HG02588 (cell line): ENCODE data around the gene WASL.
A peak's percentile ranks its signal among the peaks of the same experiment; 100 is the strongest.
"Not testable (repeated sequence)": the region's sequence is repeated elsewhere in the genome, so short reads cannot be mapped to it uniquely, and the experiment has no call there.

Source experiments
- ATAC-seq: cut with Tn5 transposase; IDR thresholded peaks from one replicate; pipeline ENCODE4 v1.9.1; 2021; ENCODE audit warnings: mild to moderate bottlenecking, moderate library complexity; ENCODE audit not compliant: unreplicated experiment

Gene WASL

DNA sequence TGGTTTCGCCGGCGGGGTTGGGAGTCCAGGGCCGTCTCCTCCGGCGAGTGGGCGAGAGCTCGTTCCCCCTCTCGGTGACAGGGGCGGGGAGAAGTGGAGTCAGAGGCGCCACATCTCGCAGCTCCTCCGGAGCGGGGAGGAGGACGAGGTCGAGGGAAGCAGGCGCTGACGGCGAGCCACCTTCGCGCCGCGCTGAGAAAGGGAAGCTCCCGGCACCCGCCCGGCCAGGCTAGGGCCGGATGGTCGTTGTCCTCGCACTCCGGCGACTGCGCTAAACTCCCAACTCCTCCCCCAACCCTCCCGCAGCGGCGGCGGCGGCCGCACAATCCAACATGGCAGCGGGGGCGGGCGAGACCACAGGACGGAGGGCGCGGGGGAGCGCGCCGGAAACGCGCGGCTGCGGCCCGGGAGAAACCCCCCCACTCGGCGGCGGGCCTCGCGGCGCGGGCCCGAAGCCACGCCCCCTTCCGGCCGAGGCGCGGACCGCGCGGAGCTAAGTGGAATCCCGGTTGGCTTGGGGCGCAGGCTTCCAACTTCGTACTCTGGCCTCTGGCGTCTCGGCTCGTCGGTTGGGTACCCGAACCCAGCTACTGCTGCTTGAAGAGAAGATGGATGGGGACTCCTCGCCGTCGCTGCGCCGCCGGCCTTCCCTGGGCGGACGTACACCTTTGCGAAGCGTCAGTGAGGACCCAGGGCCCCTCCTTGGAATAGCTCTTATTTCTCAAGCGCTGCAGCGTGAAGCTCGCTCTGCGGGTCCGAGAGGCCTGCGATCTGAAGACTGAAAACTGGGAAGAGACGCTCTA lies at the start of gene WASL:
WASL (minus strand) TSS at position 270 of the 803 bp plus-strand sequence; CDS start at position 1, 269 bp downstream.
- peak; percentile 78 for ATAC-seq

DNA sequence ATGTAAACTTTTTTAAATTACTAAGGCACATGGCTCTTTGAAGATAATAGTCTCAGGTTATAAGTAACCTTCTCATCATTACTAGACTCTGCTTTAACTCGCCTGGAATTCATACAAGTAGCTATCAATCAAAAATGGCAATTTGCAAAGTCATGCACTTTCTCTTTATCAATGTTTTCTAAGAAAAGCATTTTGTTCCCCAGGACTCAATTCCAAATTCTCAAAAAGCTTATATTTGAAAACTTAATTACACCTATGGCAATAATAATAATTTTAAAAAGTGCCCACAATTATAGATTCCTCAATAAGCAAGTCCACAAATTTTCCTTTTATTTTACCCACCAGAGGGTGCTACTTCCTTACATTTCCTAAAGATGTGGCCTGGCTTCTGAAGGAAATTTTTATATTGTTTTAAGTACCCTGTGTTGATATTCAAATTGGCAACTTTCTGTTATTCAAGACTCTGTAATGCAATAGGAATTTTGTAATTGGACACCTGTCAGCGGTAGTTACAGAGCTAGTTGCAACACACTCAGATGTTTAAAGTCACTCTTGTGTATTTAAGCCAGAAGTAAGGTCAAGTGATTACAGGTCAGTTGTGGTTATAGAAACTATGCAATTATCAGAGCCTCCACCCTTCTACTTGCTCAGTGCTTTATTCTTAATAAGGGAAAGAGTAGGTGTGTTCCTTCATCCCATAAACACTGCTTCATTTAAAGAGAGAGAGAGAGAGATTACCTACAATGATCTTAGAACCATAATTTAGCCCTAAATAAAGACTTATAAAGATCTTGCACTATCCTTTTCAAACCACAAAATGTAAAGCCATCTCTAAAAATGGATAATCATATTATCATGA lies 49.1 kb upstream of the WASL start:
- ATAC-seq: no peak

DNA sequence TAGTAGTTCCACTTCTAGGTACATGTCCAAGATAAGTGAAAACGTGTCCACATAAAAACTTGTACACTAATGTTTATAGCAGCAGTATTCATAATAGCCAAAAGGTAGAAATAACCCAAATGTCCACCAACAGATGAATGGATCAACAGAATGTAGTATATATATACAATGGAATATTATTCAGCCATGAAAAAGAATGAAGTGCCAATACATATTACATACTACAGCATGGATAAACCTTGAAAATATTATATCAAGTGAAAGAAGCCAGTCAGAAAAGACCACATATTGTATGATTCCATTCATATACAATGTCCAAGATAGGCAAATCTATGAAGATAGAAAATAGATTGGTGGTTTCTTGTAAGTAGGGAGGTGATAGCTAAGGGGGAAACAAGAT lies 47.8 kb upstream of the WASL start:
- no peak for ATAC-seq

DNA sequence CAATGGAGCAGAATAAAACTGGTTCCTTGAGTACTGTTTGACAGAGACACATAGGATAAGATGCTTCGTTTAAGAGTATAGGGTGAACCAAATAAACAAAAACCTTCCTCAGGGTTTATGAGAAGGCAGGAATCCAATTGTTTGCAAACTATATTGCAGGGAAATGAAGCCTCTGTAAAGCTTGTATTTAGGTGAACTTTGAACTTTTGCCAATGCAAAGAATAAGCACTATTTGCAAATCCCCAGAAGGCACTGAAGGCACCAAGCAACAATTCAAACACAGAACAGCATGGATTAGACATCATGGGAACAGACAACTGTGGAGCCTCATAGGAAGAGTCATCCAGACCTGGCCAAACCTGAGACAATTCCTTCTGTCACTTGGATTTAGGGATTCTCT lies 47.1 kb upstream of the WASL start:
- no peak for ATAC-seq

DNA sequence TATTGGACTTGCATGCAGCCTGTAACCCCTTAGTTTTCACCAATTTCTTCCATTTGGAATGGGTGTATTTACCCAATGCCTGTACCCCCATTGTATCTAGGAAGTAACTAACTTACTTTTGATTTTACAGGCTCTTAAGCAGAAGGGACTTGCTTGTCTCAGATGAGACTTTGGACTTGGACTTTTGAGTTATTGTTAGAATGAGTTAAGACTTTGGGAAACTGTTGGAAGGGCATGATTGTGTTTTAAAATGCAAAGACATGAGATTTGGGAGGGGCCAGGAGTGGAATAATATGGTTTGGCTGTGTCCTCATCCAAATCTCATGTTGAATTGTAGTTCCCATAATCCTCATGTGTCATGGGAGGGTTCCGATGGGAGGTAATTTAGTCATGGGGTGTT lies 46.3 kb upstream of the WASL start:
- ATAC-seq: not testable (repeated sequence)

DNA sequence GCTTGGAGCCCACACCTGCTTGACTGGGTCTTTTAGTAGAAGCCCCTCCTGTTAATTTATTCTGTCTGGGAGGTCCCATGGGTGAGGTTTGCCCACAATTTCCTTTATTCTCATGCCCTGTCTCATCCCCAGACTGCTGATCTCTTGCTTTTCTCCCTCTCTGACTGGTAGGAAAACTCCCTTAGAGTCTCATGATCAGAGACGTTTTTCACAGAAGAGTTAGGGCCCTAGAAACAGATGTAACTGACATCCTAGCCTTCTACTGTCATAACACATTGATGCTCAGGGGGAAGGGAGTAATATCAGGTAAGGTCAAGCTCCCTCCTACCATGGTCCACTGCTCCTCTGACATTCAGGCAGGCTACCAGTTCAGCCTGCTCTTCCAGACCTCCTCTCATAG lies 43.7 kb upstream of the WASL start:
- ATAC-seq: peak; percentile 53

DNA sequence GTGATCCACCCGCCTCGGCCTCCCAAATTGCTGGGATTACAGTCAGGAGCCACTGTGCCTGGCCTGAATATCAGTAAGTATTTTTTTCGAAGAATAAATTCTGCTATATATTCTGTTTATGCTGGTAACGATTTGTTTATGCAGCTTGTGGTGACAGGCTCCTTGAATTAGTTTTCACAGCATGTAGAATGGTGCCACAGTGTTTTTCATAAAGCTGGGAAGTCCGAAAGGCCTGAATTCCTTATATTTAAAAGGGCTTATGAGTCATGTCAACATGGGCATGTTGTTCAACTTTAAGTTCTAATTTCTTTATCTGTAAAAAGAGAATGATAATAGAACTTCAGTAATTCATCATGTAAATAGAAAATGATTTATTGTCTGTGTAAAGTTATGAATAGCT lies 42.2 kb upstream of the WASL start:
- ATAC-seq: no peak

DNA sequence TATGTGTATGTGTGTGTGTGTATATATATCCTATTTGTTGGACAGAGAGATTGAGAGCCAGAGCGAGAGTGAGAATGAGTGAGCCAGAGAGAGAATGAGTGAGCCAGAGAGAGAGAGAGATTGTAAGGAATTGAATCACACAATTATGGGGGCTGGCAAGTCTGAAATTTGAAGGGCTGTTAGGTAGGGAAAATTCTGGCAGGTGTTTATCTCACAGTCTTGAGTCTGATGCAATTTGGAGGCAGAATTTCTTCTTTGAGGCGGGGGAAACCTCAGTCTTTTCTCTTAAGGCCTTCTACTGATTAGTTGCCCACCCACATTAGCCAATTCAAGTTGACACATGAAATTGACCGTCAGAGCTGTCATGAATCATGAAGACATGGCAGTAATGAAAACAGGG lies 41.0 kb upstream of the WASL start:
- ATAC-seq: no peak

DNA sequence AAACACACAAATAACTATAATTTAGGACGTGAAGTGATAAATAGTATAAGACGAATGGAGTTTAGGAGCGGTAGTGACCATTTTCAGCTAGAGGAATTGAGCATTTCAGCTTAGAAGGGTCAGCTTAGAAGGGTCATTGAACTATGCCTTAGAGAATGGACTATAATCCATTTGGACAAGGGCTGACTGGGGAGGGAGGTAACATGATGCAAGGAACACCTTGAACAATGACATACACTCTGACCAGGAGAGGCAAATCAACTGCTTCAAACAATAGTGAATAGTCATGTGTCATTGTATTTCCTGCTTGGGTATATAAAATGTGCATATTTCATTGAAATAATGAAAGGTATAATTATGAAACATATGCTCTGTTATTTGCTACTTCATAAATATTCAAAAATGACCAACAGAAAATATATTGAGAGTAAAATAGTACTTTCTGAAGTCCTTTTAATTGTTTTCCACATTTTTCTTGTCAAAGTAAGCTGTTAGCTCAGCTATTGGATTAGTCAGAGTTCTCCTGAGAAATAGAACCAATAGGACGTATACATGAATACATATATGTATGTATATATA lies 40.5 kb upstream of the WASL start:
- no peak for ATAC-seq

DNA sequence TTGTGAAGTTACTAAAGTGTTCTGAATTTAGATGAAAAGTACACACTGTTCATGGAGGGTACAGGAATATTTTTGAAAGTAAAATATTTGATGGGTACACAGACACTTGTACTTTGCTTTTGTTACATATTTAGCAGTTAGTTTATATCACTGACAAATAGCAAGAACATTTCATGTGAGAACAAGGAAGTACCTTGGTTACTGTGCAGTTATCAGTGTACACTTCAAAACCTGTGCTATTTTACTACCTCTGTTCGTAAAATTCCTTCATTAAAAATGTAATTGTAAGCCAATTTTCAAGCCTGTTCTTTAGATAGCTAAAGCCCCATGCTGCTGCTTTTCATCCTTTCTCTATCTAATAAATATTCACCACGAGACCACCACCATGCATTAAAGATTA lies 39.8 kb upstream of the WASL start:
- no peak for ATAC-seq

DNA sequence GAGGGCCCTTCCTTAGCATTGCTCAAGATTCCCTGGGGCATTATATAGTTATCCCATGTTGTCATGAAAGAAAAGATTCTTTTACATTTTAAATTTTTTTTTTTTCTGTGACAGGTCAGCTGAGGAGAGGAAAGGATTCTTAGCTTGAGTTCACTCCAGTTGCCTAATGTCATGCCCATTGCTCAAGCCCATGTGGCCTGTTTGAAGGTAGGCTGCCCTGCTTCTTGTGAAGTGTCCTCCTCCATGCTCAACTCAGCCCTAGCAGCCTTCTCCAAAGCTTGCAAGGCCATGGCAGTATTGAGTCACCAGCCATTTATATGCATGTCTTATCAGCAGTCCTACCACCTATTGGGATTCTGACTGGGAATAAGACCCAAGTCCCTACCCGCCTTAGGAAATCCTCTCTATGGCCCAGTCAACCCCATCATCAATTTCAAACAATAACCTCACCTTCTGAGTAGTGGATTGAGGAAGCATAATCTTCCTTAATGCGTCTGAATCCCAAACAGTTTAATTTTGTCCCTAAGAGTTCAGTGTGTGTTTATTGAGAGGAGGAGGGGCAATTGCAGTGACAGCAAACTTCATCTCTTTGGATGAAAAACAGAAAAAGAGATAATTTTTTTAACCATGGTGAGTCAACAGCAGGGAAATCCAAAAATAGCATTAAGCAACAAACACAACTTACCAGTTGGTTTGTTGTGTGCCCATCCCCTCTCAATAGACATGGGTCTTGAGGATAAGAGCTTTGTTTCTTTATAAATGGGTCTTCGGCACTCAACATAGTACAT lies 38.6 kb upstream of the WASL start:
- ATAC-seq: no peak

DNA sequence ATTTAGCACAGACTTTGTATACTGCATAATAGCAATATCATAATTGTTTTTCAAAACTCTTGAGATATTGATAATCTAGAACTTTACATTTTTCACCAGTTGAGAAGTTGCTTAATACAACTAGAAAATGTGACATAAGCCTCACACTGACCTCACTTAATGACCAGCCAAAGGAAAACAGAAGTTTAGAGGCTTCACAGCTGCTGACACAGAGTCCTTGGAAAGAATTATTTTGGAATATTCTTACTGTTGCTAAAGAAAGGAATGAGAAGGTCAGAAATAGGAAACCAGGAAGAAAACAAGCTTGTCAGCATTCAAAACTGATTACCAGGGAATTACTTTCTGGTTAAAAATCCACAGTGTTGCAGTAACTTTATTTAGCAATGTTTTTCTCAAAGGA lies 35.5 kb upstream of the WASL start:
- ATAC-seq: no peak

DNA sequence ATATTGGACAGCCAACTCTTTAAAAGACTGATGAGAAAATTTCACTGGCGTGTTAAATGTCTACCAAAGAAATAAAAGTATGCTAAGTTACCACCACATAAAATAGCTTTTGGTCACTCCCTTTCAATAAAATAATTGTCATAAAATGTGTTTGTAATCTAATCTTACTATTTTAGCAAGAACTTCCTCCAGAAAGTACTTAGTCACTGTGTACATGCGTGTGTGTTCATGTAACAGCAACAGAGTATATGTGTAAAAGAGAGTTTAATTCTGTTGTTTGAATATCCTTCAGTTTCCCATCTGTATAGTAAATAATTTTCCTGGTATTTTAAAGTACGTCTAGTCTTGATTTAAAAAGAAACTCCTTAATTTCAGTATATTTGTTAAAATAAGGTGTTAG lies 35.0 kb upstream of the WASL start:
- no peak for ATAC-seq

DNA sequence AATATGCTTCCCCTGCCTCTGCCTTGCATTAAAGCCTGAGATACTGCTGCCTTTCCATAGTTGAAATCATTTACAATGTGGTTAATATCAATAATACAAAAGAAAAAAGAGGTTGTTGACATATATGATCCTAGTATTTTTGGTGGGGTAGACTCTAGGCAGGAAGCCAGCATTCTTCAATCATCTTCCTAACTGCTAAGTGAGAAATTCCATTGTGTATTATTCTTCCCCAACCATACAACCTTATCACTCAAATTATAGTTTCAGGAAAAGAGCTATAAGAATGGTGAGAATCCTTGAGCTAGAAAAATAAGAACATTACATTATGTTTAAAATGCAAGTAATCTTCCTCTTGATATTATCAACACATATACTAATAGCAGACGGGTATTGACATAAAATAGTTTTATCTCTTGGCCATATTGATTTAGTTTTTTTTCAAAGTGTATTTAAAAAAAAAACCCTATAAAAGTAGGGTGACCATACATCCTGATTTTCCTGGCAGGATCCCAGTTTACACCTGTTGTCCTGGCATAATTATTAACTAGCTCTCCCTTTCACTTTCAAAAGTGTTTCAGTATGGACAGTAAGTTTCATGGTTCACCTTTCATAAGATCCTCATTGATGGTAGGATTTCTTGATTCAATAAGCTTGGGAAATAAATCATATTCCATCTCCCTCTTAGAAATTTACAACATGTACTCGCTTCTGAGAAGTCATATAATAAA lies 33.4 kb upstream of the WASL start:
- no peak for ATAC-seq

DNA sequence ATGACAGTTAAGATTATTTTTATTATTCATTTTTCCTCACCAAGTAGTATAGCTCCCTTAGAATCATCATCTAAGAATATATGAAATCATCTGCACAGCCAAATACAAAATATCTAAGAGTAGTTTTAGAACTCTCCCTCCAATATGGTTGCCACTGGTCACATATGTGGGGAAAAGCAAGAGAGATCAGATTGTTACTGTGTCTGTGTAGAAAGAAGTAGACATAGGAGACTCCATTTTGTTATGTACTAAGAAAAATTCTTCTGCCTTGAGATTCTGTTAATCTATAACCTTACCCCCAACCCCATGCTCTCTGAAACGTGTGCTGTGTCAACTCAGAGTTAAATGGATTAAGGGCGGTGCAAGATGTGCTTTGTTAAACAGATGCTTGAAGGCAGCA lies 31.7 kb upstream of the WASL start:
- ATAC-seq: not testable (repeated sequence)

DNA sequence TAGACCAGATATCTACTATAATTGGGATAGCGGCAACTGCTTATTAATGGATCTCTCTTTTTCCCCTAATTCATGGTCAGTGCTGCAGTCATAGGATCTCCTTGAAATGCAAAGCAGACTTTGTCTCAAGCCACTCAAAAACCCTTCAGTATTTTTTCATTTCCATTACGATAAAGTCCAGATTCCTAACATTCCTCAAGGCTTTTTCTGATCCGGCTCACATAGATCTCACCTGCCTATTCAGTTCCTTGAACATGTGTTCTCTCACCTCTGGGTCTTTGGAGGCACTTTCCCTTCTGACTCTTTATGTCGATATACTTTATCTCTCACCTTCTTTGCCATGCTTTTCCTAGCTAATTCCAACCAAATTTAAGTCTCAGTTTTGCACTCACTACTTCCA lies 25.7 kb upstream of the WASL start:
- ATAC-seq: no peak

DNA sequence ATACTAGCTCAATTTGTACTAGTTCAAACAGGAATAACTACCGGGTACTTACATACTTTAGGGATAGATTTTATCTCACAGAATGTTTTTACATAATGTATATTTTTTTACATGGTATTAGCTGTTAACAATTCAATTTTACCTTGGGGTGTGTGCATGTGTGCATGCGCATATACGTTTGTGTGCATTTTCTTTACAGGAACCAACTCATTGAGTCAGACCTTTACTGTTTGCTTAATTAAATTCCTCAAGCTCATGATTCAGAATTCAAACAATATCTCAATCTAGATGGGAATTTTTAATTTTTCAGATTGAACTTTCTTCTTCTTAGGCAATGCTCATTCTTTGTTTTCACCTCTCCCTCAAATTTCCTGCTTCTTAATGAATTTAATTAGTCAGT lies 24.7 kb upstream of the WASL start:
- ATAC-seq: no peak

DNA sequence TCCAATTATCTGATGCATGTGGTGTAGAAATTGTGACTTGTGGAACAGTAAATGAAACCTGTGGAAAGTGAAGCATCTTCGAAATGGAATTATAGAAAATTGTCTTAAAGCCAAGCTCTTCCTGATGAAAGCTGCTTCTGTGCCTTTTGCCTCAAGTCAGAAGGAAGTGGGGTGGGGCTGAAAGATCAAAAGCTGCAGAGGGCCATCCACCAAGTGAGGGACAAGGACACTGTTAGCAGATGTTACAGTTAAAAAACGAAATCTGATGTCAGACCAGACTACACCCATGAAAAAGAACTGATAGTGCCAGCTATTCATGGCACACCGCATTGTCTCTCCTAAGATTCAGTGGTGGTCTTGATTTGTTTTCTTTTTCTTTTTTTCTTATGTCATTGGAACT lies 23.8 kb upstream of the WASL start:
- ATAC-seq: no peak

DNA sequence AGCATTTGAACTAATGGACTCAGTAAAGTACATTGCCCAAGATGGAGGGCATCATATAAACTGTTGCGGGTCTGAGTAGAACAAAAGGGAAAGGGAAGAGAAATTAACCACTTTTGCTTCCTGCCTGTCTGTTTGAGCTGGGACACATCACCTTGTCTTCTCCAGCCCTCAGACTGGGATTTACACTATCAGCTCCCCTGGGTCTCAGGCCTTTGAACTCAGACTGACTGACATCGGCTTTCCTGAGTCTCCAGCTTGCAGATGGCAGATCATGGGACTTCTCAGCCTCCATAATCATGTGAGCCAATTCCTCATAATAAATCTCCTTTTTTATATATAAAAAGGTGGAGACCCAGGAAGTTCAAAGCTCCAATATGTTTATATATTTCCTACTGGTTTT lies 23.0 kb upstream of the WASL start:
- ATAC-seq: no peak

DNA sequence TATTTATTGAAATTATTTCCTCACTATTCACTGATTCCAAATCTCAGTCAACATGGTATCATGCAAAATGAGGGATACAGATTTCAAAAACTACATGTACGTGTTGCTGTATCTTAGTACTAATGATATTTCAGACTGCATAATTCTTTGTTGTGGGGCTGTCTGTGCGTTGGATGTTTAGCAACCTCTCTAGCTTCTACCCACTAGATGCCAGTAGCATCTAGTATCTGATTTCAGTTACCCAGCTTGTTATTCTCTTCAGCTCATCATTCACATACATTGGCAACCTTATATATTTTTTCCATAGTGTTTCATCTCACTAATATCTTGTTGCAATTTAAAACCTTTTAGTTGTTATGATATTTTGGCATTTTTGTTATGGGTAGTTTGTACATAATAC lies 22.5 kb upstream of the WASL start:
- no peak for ATAC-seq
